Sigmoid colon (tissue), 4 donors: ENCODE data around the gene OR51A7.

ENCODE experiments used
- EP300 ChIP-seq, 4 donors: sonication (generic); formaldehyde crosslinking; IDR thresholded peaks; one replicate each; pipeline ENCODE4 v1.6.1; 2017; ENCODE audit warnings: antibody characterized with exemption in 4 of 4
- POLR2A ChIP-seq, 2 donors: fragments of 450-650 bp; IDR thresholded peaks; one replicate each; pipeline ENCODE4 v1.6.1; 2016; ENCODE audit warnings: antibody characterized with exemption in 2 of 2, mild to moderate bottlenecking in 2 of 2, moderate library complexity in 2 of 2
- POLR2AphosphoS5 ChIP-seq, 4 donors: sonication (generic); formaldehyde crosslinking; IDR thresholded peaks; one replicate each; pipeline ENCODE4 v1.6.1; 2017; ENCODE audit warnings: antibody characterized with exemption in 4 of 4
- TF ChIP-seq, protein P1 (sequence below), 4 experiments: fragments of 450-650 bp in 3 of 4; fragments of 200-600 bp in 1 of 4; IDR thresholded peaks; one replicate each; pipeline ENCODE4 v1.5.1; 2016 to 2019; ENCODE audit warnings: antibody characterized with exemption in 4 of 4, mild to moderate bottlenecking in 3 of 4, moderate library complexity in 2 of 4

DNA sequence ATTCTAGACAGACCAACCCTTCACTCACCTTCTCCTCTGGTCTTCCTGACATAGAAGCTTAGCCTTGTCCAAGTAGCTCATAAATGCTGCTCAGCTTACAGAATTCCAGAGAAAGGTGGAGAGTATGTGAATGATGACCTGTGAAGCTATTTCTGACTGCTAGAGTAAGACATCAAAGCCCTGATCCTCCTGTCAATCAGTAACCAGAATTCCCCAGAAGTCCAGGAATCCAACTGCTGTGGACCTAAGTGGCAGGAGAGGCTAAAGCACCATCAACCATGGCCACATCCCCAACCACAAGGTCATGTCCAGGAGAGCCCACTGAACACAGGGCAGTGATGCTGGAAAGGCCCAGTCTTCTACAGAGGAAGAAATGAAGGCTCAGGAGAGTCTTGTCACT is 13.0 kb downstream of the OR51A7 start:
- TF ChIP-seq POLR2AphosphoS5 (IDR thresholded peaks at IDR 0.05) (no peak), POLR2A (IDR thresholded peaks at IDR 0.05) (no peak), EP300 (IDR thresholded peaks at IDR 0.05) (no peak)
- TF ChIP-seq, protein P1, sequence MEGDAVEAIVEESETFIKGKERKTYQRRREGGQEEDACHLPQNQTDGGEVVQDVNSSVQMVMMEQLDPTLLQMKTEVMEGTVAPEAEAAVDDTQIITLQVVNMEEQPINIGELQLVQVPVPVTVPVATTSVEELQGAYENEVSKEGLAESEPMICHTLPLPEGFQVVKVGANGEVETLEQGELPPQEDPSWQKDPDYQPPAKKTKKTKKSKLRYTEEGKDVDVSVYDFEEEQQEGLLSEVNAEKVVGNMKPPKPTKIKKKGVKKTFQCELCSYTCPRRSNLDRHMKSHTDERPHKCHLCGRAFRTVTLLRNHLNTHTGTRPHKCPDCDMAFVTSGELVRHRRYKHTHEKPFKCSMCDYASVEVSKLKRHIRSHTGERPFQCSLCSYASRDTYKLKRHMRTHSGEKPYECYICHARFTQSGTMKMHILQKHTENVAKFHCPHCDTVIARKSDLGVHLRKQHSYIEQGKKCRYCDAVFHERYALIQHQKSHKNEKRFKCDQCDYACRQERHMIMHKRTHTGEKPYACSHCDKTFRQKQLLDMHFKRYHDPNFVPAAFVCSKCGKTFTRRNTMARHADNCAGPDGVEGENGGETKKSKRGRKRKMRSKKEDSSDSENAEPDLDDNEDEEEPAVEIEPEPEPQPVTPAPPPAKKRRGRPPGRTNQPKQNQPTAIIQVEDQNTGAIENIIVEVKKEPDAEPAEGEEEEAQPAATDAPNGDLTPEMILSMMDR (IDR thresholded peaks at IDR 0.05): no peak
